HUES6 (cell line): ENCODE data around the gene RBBP5.

ENCODE experiments used
- H3K27ac ChIP-seq: 2 replicates; pipeline ENCODE4 v1.7.0; 2013; ENCODE audit warnings: low read depth, mild to moderate bottlenecking, low read length, inconsistent platforms
- H3K27me3 ChIP-seq: 2 replicates; pipeline ENCODE4 v1.6.1; 2013; ENCODE audit warnings: low read length; ENCODE audit not compliant: control insufficient read depth, insufficient read depth
- H3K36me3 ChIP-seq: 2 replicates; pipeline ENCODE4 v1.6.1; 2013; ENCODE audit warnings: low read length; ENCODE audit not compliant: control insufficient read depth, insufficient read depth
- H3K4me1 ChIP-seq: 2 replicates; pipeline ENCODE4 v1.6.1; 2013; ENCODE audit warnings: low read length; ENCODE audit not compliant: control insufficient read depth, insufficient read depth
- H3K4me3 ChIP-seq: 2 replicates; pipeline ENCODE4 v1.5.1; 2013; ENCODE audit warnings: low read depth, low read length
- H3K9ac ChIP-seq: one replicate; pipeline ENCODE4 v1.6.1; 2013; ENCODE audit warnings: mild to moderate bottlenecking, low read length
- H3K9me3 ChIP-seq: 2 replicates; pipeline ENCODE4 v1.6.1; 2013; ENCODE audit warnings: low read depth, low read length; ENCODE audit not compliant: control insufficient read depth, insufficient read depth

Gene RBBP5

DNA sequence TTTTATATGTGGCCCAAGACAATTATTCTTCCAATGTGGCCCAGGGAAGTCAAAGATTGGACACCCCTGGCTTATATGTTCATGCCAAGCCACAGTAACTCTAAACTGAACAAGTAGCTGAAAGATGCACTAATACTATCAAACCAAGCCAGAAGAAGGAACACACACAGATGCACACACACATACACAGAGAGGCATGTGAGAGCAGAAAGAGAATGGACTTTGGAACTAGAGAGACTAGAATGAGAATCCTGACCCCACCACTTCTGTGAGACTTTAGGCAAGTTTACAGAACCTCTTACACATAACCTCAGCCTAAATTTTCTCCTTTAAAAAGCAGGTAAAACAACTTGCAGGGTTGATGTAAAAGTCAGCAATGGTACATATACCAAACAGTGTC lies 26.4 kb downstream of the RBBP5 start:
- Histone ChIP-seq H3K27ac (no peak overlapping the region), H3K27me3 (no peaks in the 10 kb centered on the region), H3K9me3 (no peaks in the 10 kb centered on the region), H3K4me1 (no peaks in the 10 kb centered on the region), H3K9ac (no peak overlapping the region), H3K36me3 (peaks cover 96% of the 10 kb centered on the region), H3K4me3 (no peak overlapping the region)

DNA sequence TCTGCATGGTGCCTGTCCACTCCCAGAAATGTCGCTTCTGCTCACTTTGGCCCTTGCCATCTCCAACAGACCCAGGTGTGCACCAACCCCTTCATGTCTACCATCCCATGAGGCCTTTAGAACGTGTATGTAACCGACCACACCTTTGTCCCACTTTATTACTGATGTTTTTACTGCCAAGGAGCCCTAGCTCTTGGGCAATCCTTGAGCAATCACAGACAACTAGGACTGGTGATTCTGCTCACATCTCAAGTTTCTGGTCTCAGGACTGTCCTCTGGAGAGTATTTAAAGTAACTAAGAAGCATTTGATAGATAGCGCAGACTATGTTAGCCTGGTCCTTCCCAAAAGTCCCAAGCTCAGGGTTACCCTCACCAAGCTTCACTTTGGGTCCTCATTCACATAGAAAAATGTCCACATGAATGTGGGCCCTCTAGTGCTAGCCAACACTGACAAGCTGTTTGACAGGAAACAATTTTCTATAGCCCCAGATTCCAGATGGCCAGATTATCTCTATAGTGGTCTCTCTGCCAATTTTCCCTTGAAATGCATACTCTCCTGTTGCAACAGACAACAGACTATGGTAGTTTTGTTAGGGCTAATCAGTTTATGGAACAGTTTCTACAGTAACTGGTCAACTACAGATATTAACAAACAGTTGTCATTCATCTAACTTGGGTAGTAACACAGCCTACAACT lies 30.6 kb downstream of the RBBP5 start:
- peaks cover 85% of the 10 kb centered on the region for H3K36me3 ChIP-seq
- H3K9ac ChIP-seq: no peak overlapping the region
- H3K9me3 ChIP-seq: no peaks in the 10 kb centered on the region
- no peak overlapping the region for H3K27ac ChIP-seq
- H3K4me1 ChIP-seq: no peaks in the 10 kb centered on the region
- H3K4me3 ChIP-seq: no peak overlapping the region
- H3K27me3 ChIP-seq: no peaks in the 10 kb centered on the region

DNA sequence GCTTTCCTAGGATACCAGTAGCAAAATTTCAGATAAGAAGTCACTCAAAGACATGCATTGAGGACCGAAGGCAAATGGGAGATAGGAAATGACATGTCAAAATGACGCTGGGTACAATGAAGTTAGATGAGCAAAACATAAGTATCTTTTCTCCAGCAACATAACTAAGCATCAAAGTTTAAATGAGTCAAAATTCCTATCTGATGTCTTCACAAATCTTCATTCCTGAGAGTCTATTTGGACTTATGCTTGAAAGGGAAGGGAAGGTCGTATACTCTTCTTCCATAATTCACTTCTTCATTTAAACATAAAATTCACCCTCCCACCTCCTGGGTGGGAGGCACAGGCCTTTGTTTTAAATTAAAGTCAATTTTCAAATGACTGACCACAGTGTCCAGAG lies 33.4 kb downstream of the RBBP5 start:
- no peaks in the 10 kb centered on the region for H3K9me3 ChIP-seq
- H3K4me3 ChIP-seq: no peak overlapping the region
- peaks cover 78% of the 10 kb centered on the region for H3K36me3 ChIP-seq
- H3K9ac ChIP-seq: no peak overlapping the region
- H3K4me1 ChIP-seq: no peaks in the 10 kb centered on the region
- no peak overlapping the region for H3K27ac ChIP-seq
- H3K27me3 ChIP-seq: no peaks in the 10 kb centered on the region

GRCh38 chr1:205084360-205084759 lies 37.4 kb downstream of the RBBP5 start, which contains the start of gene TMEM81:
Gene TMEM81, minus strand, starts transcription at chr1:205084460. Its CDS starts 140 bp downstream, at chr1:205084320.
- no peaks in the 10 kb centered on the region for H3K27me3 ChIP-seq
- H3K4me1 ChIP-seq: no peaks in the 10 kb centered on the region
- peaks cover 45% of the 10 kb centered on the region for H3K36me3 ChIP-seq
- H3K27ac ChIP-seq: no peak within 1 kb of the TSS
- no peak within 1 kb of the TSS for H3K9ac ChIP-seq
- H3K4me3 ChIP-seq: no peak within 1 kb of the TSS
- no peaks in the 10 kb centered on the region for H3K9me3 ChIP-seq

DNA sequence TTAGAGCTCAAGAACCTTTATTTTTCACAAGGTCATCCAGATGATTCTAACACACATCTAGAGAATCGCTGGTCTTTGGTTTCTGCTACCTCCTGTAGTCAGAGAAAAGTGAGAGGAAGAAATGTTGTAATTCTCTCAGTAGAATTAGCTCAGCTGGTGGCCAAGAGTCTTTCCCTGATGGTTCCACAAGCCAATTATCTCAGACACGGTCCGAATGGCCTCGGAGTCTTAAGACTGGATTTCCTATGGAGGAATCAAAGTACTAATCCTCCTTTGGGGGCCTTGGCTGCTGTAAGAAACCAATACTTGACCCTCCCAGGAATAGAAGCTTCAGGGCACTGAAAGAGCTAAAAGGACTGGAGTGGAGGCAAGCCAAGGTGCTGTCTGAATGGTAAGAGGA lies 39.3 kb downstream of the RBBP5 start:
- Histone ChIP-seq H3K27ac (no peak overlapping the region), H3K27me3 (no peaks in the 10 kb centered on the region), H3K36me3 (peaks cover 27% of the 10 kb centered on the region), H3K9me3 (no peaks in the 10 kb centered on the region), H3K9ac (no peak overlapping the region), H3K4me3 (no peak overlapping the region), H3K4me1 (no peaks in the 10 kb centered on the region)

- H3K27ac ChIP-seq: no peak overlapping the region
- H3K27me3 ChIP-seq: no peaks in the 10 kb centered on the region
- no peak overlapping the region for H3K9ac ChIP-seq
- no peaks in the 10 kb centered on the region for H3K36me3 ChIP-seq
- H3K4me1 ChIP-seq: no peaks in the 10 kb centered on the region
- no peaks in the 10 kb centered on the region for H3K9me3 ChIP-seq
- no peak overlapping the region for H3K4me3 ChIP-seq
Observed at GRCh38 chr1:205077934-205078311, 43.9 kb downstream of the RBBP5 start.

GRCh38 chr1:205077158-205077933 lies 44.4 kb downstream of the RBBP5 start:
- H3K27ac ChIP-seq: no peak overlapping the region

DNA sequence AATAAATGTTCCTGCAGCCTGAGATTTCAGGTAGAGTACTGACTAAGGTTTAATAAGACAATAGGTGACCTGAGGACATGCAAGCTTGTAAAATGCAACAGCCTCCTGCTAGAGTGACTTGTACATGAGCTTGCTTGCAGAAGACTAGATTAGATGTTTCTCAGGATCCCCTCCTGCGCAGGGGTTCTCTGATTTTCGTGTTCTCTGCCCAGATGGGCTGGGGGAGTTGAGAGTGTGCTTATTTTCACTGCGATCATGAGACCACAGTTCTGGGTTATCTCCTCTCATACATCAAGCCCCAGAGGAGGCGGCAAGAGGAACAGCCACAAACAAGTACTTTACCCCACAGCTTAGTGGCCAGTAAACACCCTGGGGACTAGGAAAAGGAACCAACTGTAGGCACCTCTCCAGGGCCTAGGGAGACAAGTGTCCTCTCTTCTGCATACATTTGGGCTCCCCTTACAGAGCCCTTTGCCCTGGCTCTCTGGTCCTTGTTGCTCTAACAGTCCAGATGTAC lies 45.5 kb downstream of the RBBP5 start:
- no peaks in the 10 kb centered on the region for H3K36me3 ChIP-seq
- H3K4me1 ChIP-seq: 0 out of 2 replicates have a peak, but pooled peaks cover under 1% of the 10 kb centered on the region
- no peak overlapping the region for H3K9ac ChIP-seq
- H3K4me3 ChIP-seq: no peak overlapping the region
- no peaks in the 10 kb centered on the region for H3K9me3 ChIP-seq
- H3K27ac ChIP-seq: no peak overlapping the region
- no peaks in the 10 kb centered on the region for H3K27me3 ChIP-seq

More at GRCh38 chr1:205077158-205077933, 44.4 kb downstream of the RBBP5 start:
- Histone ChIP-seq H3K4me1 (no peaks in the 10 kb centered on the region), H3K27me3 (no peaks in the 10 kb centered on the region), H3K36me3 (no peaks in the 10 kb centered on the region), H3K9me3 (no peaks in the 10 kb centered on the region), H3K9ac (no peak overlapping the region), H3K4me3 (no peak overlapping the region)

DNA sequence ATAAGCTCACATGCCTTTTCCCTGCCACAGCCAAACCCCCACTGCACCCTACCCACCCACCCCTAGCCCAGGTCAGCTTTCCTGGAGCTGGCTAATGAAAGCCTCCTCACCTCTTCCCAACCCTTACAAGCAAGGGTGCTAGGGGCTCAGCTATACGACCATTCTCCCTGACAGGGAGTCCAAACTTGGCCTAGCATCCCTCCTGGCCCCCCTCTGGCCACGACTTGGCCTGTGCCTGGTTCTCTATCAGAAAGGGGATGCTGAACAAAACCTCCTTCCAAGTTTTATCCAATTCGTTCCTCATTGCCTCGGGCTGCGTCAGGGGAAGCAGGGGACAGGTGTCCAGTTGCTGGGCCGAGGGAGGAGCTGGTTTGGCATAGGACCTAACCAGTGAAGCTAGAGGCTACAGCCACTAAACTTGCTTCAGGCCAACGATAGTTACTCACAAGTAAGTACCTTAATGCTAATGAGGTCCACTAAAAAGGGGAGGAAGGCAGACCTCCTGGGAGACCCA lies 46.1 kb downstream of the RBBP5 start:
- H3K9ac ChIP-seq: no peak overlapping the region

GRCh38 chr1:205074513-205074912 lies 47.3 kb downstream of the RBBP5 start:
- Histone ChIP-seq H3K9me3 (no peaks in the 10 kb centered on the region), H3K27me3 (no peaks in the 10 kb centered on the region), H3K27ac (no peak overlapping the region), H3K36me3 (no peaks in the 10 kb centered on the region), H3K4me3 (no peak overlapping the region), H3K9ac (no peak overlapping the region), H3K4me1 (0 out of 2 replicates have a peak, but pooled peaks cover 2% of the 10 kb centered on the region)

More for the DNA sequence above, 46.1 kb downstream of the RBBP5 start:
- Histone ChIP-seq H3K36me3 (no peaks in the 10 kb centered on the region), H3K27me3 (no peaks in the 10 kb centered on the region), H3K4me1 (0 out of 2 replicates have a peak, but pooled peaks cover 2% of the 10 kb centered on the region), H3K4me3 (no peak overlapping the region), H3K27ac (no peak overlapping the region), H3K9me3 (no peaks in the 10 kb centered on the region)

DNA sequence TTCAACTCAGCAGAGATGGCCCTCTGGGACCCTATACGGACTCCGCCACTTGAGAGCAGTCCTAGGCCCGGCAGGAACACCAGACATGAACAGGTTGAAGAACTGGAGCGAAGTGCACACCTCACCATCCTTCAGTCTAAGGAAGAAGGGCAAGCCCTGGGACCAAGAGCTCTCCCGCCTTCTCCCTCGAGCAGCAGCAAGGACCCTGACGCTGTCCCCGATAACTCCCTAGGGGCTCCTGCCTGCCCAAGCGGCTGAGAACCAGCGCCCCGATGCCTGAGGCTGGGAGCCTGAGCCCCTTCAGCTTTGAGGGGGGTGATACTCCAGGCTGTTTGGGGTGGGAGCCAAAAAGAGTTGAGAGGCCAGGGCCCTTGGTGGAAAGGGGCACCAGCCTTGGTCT lies 47.7 kb downstream of the RBBP5 start:
- Histone ChIP-seq H3K4me1 (0 out of 2 replicates have a peak, but pooled peaks cover 2% of the 10 kb centered on the region), H3K27me3 (no peaks in the 10 kb centered on the region), H3K27ac (no peak overlapping the region), H3K9me3 (no peaks in the 10 kb centered on the region), H3K36me3 (no peaks in the 10 kb centered on the region), H3K9ac (no peak overlapping the region), H3K4me3 (no peak overlapping the region)
